Measurements from ENCODE around the gene RUBCN.

Gene RUBCN

GRCh38 chr3:197749601-197750395 is 13.1 kb upstream of the RUBCN start, which contains the start of gene FYTTD1 (continued):
- TF ChIP-seq ZNF626 (tag by site-specific recombination; IDR thresholded peaks at IDR 0.05) (no peak), ZBTB17 (tag by site-specific recombination; IDR thresholded peaks at IDR 0.05) (no peak), ZNF366 (tag by site-specific recombination; conservative IDR thresholded peaks at IDR 0.05) (no peak), ZBTB8A (tag by site-specific recombination; IDR thresholded peaks at IDR 0.05) (peak; percentile 54), ZNF704 (tag by site-specific recombination; IDR thresholded peaks at IDR 0.05) (no peak), ZSCAN4 (tag by site-specific recombination; IDR thresholded peaks at IDR 0.05) (no peak), ZNF639 (tag by site-specific recombination; IDR thresholded peaks at IDR 0.05) (no peak), ZBTB48 (tag by site-specific recombination; IDR thresholded peaks at IDR 0.05) (no peak), KLF16 (tag by site-specific recombination; IDR thresholded peaks at IDR 0.05) (peak; percentile 65), KLF7 (tag by site-specific recombination; IDR thresholded peaks at IDR 0.05; ENCODE audit: borderline replicate concordance) (no peak), BCL11B (tag by site-specific recombination; IDR thresholded peaks at IDR 0.05; ENCODE audit: low read depth) (0 out of 2 replicates have a peak, but pooled peaks have one; percentile 1), SCRT1 (tag by site-specific recombination; IDR thresholded peaks at IDR 0.05; ENCODE audit: borderline replicate concordance) (no peak), ZNF785 (tag by site-specific recombination; IDR thresholded peaks at IDR 0.05) (no peak), REST (tag by site-specific recombination; IDR thresholded peaks at IDR 0.05) (no peak), ZNF658 (tag by site-specific recombination; IDR thresholded peaks at IDR 0.05) (no peak), MEIS1 (CRISPR knock-in tag; IDR thresholded peaks at IDR 0.05; ENCODE audit: borderline replicate concordance) (no peak), ZSCAN16 (tag by site-specific recombination; IDR thresholded peaks at IDR 0.05) (no peak), WT1 (tag by site-specific recombination; IDR thresholded peaks at IDR 0.05) (no peak), PRDM10 (tag by site-specific recombination; IDR thresholded peaks at IDR 0.05) (no peak; the same call in 1 of the 2 replicates), ZNF518A (tag by site-specific recombination; conservative IDR thresholded peaks at IDR 0.05; ENCODE audit: low read depth) (no peak)
